Progenitor cell of endocrine pancreas (in vitro differentiated cells): ENCODE measurements around the gene C20orf202. TPM values are rescaled to one million over a fixed set of nuclear protein-coding genes. Genes with fewer than 3 reads are reported as not detected.
"Not testable (repeated sequence)": the region's sequence is repeated elsewhere in the genome, so short reads cannot be mapped to it uniquely, and the experiment has no call there.

Experiments
- DNase-seq: peaks from one replicate; pipeline ENCODE4 v3.0.0; 2021; ENCODE audit warnings: low spot score; ENCODE audit not compliant: unreplicated experiment
- H3K27ac Mint-ChIP-seq: 2 replicates; pipeline ENCODE4 v1.8.0; 2021; ENCODE audit warnings: mild to moderate bottlenecking, moderate library complexity, mixed read lengths
- H3K27me3 Mint-ChIP-seq: 2 replicates; pipeline ENCODE4 v1.8.0; 2021; ENCODE audit warnings: mixed read lengths
- H3K36me3 Mint-ChIP-seq: 2 replicates; pipeline ENCODE4 v1.8.0; 2022; ENCODE audit warnings: mixed read lengths; ENCODE audit not compliant: insufficient read depth
- H3K4me1 Mint-ChIP-seq: 2 replicates; pipeline ENCODE4 v1.8.0; 2021; ENCODE audit warnings: low read depth, mixed read lengths
- H3K4me3 Mint-ChIP-seq: 2 replicates; pipeline ENCODE4 v1.8.0; 2021; ENCODE audit warnings: low read depth, mild to moderate bottlenecking, moderate library complexity, mixed read lengths
- H3K9me3 Mint-ChIP-seq: 2 replicates; pipeline ENCODE4 v1.8.0; 2021; ENCODE audit warnings: low read depth, mixed read lengths
- total RNA-seq: library from RNA; stranded (reverse); gene quantifications from 2 replicates; pipeline ENCODE4 v1.2.1, GENCODE V29; 2021
- TF ChIP-seq, protein P1 (sequence below): fragments of 200-600 bp; sonication (generic); IDR thresholded peaks from one replicate; pipeline ENCODE4 v1.5.0; 2021; ENCODE audit warnings: antibody characterized with exemption, mild to moderate bottlenecking; ENCODE audit not compliant: unreplicated experiment

The C20orf202 gene
- total RNA-seq, 1 donor from 2014 or later = 0.26 TPM

DNA sequence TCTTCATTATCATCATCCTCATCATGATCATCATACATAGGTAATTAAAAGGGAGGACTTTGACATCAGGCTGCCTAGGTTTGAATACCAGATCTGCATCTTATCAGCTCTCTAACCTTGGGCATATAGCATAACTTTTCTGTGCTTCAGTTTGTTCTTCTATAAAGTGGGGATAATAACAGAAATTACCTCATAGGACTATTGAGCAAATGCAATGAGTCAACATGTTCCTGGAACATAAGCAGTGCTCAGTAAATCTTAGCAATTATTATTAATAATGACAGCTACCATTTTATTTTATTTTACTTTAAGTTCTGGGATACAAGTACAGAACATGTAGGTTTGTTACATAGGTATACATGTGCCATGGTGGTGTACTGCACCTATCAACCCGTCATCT lies 7.2 kb downstream of the C20orf202 start:
- Mint-ChIP-seq H3K27me3 (peaks cover 50% of the 10 kb centered on the region), H3K36me3 (no peaks in the 10 kb centered on the region), H3K4me1 (no peaks in the 10 kb centered on the region), H3K9me3 (no peaks in the 10 kb centered on the region), H3K27ac (no peak overlapping the region), H3K4me3 (no peak overlapping the region)
- DNase-seq = no peak
- TF ChIP-seq, protein P1, sequence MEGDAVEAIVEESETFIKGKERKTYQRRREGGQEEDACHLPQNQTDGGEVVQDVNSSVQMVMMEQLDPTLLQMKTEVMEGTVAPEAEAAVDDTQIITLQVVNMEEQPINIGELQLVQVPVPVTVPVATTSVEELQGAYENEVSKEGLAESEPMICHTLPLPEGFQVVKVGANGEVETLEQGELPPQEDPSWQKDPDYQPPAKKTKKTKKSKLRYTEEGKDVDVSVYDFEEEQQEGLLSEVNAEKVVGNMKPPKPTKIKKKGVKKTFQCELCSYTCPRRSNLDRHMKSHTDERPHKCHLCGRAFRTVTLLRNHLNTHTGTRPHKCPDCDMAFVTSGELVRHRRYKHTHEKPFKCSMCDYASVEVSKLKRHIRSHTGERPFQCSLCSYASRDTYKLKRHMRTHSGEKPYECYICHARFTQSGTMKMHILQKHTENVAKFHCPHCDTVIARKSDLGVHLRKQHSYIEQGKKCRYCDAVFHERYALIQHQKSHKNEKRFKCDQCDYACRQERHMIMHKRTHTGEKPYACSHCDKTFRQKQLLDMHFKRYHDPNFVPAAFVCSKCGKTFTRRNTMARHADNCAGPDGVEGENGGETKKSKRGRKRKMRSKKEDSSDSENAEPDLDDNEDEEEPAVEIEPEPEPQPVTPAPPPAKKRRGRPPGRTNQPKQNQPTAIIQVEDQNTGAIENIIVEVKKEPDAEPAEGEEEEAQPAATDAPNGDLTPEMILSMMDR = no peak

DNA sequence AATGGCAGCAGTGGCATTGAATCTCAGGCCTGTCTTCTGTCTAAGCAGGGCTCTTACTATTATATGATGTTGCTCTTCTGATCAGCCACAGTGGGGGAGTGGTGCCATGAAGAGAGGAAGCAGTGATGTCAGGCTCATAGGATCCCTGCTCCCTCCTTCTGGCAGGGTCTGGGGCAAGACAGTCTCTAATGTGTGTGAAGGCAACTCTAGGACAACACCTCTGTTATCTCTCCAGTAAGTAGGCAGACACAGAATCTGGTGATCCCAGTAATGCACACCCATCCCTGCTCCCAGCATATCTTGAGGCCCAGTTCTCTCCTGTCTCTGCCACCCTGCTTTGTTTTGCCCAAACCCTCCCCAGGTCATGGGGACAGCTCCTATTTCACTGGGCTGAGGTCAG lies 8.8 kb downstream of the C20orf202 start:
- H3K27me3 Mint-ChIP-seq = peaks cover 50% of the 10 kb centered on the region
- TF ChIP-seq, protein P1 = no peak
- H3K4me3 Mint-ChIP-seq = no peak overlapping the region
- no peak for DNase-seq
- no peaks in the 10 kb centered on the region for H3K4me1 Mint-ChIP-seq
- H3K36me3 Mint-ChIP-seq = no peaks in the 10 kb centered on the region
- no peak overlapping the region for H3K27ac Mint-ChIP-seq
- H3K9me3 Mint-ChIP-seq = no peaks in the 10 kb centered on the region

DNA sequence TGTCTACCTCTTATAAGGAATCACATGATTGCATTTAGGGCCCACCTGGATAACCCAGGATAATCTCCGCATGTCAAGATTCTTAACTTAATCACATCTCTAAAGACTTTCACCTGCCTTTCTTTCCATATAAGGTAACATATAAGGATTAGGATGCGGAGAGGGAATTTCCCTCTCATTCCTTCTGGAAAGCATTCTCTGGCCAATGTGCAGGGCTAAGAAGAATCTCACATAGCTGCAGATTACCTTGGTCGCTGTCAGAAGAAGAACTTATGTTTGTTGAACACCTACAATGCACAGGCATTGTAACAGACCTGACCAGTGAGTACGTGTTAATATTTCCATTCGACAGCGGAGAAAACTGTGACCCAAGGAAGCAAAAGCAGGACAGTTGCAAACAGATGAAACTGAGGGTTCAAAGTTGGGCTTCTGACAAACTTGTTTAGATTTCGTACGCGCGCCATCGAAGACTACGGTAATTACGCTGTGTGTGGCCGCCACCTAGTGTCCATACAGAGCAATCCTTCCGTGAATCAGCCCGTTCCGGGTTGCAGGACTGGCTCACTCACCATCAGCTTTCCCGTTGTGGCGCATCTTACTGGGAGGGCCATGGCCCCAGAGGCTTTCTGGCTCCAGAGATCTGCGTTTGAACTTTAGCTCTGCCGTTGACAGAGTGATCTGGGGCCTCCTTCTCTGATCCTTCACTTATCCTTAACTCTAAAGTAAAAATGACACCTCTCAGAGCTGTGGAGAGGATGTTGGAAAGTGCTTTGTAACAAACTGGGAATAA lies 9.5 kb downstream of the C20orf202 start:
- Mint-ChIP-seq H3K4me3 (no peak overlapping the region), H3K4me1 (no peaks in the 10 kb centered on the region), H3K27ac (no peak overlapping the region), H3K9me3 (no peaks in the 10 kb centered on the region), H3K27me3 (peaks cover 46% of the 10 kb centered on the region), H3K36me3 (no peaks in the 10 kb centered on the region)
- TF ChIP-seq, protein P1 = peak; percentile 90
- DNase-seq = peak; percentile 33

DNA sequence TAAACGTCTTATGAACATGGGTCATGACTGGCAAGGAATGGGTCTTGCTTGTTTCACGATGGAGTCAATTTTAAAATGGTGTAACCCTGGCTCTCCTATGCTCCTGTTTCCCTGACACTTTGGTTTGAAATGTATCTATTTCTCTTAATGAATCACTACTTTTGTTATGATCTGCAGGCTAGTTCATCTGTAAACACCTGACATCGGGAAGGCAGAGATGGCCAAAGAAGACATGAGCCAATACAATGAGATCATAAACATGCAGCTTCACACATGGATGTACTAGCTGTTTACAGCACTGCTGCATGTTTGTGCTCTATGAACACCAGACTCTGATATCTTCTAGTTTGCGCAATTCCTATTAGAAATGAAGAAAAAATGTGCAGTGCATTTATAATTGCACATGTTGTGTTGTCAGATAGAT lies 11.6 kb downstream of the C20orf202 start:
- Mint-ChIP-seq H3K27ac (no peak overlapping the region), H3K9me3 (peaks cover 4% of the 10 kb centered on the region), H3K36me3 (no peaks in the 10 kb centered on the region), H3K4me1 (no peaks in the 10 kb centered on the region), H3K4me3 (no peak overlapping the region), H3K27me3 (peaks cover 43% of the 10 kb centered on the region)
- TF ChIP-seq, protein P1 = no peak
- no peak for DNase-seq

DNA sequence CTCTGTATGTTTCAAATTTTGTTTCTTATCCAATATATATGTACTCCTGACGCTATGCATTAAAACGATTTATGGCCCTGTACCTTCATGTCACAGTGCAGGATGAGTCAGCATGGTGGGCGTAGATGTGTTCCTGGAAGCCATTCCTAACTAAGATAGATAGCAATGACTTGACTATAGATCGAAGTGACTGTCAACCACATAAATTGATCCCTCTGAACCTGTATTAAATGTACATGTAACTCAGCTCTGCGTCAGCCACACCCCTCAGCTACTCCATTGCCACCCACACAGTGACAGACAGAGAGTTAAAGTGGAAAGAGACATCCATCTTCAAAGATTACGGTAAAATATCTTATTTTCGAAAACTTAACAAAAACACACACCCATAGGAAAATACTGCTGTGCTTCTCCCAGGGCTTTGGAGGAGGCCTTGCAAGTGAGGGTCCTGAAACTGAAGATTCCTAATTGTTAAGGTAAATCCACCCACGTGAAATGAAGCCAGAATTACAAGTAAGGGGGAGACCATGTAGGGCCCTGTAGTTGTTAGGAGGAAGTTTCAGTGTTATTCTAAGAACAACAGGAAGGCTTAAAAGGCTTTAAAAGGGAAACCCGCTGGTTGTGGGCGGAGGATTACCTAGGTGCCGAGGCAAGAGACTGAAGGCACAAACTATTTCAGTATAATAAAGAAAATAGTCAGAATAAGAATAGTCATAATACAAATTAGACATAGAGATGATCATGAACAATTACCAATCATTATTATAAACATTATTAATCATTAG lies 12.3 kb downstream of the C20orf202 start:
- no peak overlapping the region for H3K27ac Mint-ChIP-seq
- peaks cover 4% of the 10 kb centered on the region for H3K9me3 Mint-ChIP-seq
- no peak for DNase-seq
- TF ChIP-seq, protein P1 = no peak
- peaks cover 47% of the 10 kb centered on the region for H3K27me3 Mint-ChIP-seq
- no peaks in the 10 kb centered on the region for H3K4me1 Mint-ChIP-seq
- H3K36me3 Mint-ChIP-seq = no peaks in the 10 kb centered on the region
- no peak overlapping the region for H3K4me3 Mint-ChIP-seq

DNA sequence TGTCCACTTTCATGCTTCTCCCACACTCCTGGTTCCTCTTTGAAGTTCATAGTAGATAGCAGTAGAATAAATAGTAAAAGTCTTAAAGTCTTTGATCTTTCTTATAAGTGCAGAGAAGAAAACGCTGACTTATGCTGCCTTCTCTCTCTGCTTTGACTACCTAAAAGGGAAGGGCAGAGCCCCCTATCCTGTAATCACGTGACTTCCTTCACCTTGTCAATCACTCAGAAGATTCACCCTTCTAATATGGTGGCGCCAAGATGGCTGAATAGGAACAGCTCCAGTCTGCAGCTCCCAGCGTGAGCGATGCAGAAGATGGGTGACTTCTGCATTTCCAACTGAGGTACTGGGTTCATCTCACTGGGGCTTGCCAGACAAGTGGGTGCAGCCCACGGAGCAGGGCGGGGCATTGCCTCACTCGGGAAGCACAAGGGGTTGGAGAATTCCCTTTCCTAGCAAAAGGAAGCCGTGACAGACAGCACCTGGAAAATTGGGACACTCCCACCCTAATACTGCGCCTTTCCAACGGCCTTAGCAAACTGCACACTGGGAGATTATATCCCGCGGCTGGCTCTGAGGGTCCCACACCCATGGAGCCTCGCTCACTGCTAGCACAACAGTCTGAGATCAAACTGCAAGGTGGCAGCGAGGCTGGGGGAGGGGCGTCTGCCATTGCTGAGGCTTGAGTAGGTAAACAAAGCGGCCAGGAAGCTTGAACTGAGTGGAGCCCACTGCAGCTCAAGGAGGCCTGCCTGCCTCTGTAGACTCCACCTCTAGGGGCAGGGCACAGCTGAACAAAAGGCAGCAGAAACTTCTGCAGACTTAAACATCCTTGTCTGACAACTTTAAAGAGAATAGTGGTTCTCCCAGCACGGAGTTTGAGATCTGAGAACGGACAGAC lies 13.5 kb downstream of the C20orf202 start:
- H3K9me3 Mint-ChIP-seq, H3K4me1 Mint-ChIP-seq, H3K36me3 Mint-ChIP-seq, H3K4me3 Mint-ChIP-seq, H3K27ac Mint-ChIP-seq, DNase-seq: not testable (repeated sequence)
- H3K27me3 Mint-ChIP-seq = peaks cover 49% of the 10 kb centered on the region

DNA sequence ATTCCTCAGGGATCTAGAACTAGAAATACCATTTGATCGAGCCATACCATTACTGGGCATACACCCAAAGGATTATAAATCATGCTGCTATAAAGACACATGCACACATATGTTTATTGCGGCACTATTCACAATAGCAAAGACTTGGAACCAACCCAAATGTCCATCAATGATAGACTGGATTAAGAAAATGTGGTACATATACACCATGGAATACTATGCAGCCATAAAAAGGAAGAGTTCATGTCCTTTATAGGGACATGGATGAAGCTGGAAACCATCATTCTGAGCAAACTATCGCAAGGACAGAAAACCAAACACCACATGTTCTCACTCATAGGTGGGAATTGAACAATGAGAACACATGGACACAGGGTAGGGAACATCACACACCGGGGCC lies 19.5 kb downstream of the C20orf202 start:
- not testable (repeated sequence) for H3K36me3 Mint-ChIP-seq, H3K4me1 Mint-ChIP-seq, DNase-seq, H3K4me3 Mint-ChIP-seq, H3K9me3 Mint-ChIP-seq, H3K27ac Mint-ChIP-seq
- H3K27me3 Mint-ChIP-seq = peaks cover 40% of the 10 kb centered on the region
